Thyroid gland (tissue), 4 donors: ENCODE measurements around the gene THSD7B. TPM values are rescaled to one million over a fixed set of nuclear protein-coding genes. Genes with fewer than 3 reads are reported as not detected.

Source experiments
- DNase-seq, 2 donors: peaks; one replicate each; pipeline ENCODE4 v3.0.0-alpha.2; 2019
- H3K27ac ChIP-seq, 3 donors: fragments of 200-600 bp; sonication (generic); 1 replicate in 2 of 3; 2 replicates in 1 of 3; pipeline ENCODE4 v1.5.1; 2016 to 2019; ENCODE audit warnings: mild to moderate bottlenecking in 1 of 3, moderate library complexity in 1 of 3
- H3K27me3 ChIP-seq: fragments of 200-600 bp; sonication (generic); one replicate; pipeline ENCODE4 v1.5.1; 2019
- H3K36me3 ChIP-seq, 2 donors: fragments of 200-600 bp; sonication (generic); one replicate each; pipeline ENCODE4 v1.5.1; 2016 to 2019
- H3K4me1 ChIP-seq, 2 donors: fragments of 200-600 bp; sonication (generic); one replicate each; pipeline ENCODE4 v1.5.1; 2017 to 2019
- H3K4me3 ChIP-seq, 3 donors: fragments of 200-600 bp; sonication (generic); replicated peaks in 1 of 3; 1 replicate in 2 of 3; 2 replicates in 1 of 3; pipeline ENCODE4 v1.5.1; 2016; ENCODE audit warnings: mild to moderate bottlenecking in 1 of 3
- H3K9me3 ChIP-seq: fragments of 200-600 bp; sonication (generic); one replicate; pipeline ENCODE4 v1.5.1; 2017
- POLR2A ChIP-seq, 2 donors: fragments of 450-650 bp; IDR thresholded peaks; one replicate each; pipeline ENCODE4 v1.6.1; 2017; ENCODE audit warnings: antibody characterized with exemption in 2 of 2, mild to moderate bottlenecking in 2 of 2, moderate library complexity in 1 of 2
- WGBS, 2 donors: methylation state at CpG; one replicate each; pipeline ENCODE4 v1.1.5; 2017; 5-methylcytosine and 5-hydroxymethylcytosine counted together
- intact Hi-C: fragments of 100-400 bp; cut with DNase I; formaldehyde crosslinking; loops from one replicate; pipeline ENCODE4 v1.15.1; 2023
- total RNA-seq, 4 donors: library from RNA; depleted of rRNA; stranded (reverse); fragments of >200 nt; gene quantifications; one replicate each; pipeline ENCODE4 v1.2.3, GENCODE V29; 2016
- TF ChIP-seq, protein P1 (sequence below), 6 experiments: fragments of 200-600 bp in 3 of 6; fragments of 450-650 bp in 3 of 6; sonication (generic) in 3 of 6; IDR thresholded peaks; one replicate each; pipeline ENCODE4 v1.5.1; 2016 to 2019; ENCODE audit warnings: antibody characterized with exemption in 6 of 6, mild to moderate bottlenecking in 2 of 6, inconsistent platforms in 1 of 6, moderate library complexity in 1 of 6

THSD7B gene
- total RNA-seq, 4 donors from 2014 or later, result 0.29 to 1.2 (median 0.92) TPM

DNA sequence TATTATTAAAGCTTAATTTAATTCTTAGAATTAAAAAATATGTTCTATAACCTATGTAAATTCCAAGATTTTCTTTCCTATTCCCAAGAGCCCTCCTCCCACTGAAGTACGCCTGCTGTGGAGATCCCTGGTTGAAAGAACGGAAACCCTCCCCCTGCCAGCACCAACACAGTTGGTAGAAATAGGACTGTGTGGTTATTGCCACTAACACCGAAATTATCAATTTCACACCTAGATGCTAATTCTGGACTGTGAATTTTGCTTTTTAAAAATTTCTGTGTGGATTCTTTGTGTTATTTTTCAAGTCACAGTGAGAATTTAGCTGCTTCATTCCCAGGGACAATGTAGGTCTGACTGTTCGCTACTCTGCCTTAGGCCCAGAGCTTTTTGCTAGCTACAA, 893.1 kb downstream of the THSD7B start:
- Histone ChIP-seq H3K4me3 (no peak overlapping the region), H3K27me3 (no peaks in the 10 kb centered on the region), H3K4me1 (no peaks in the 10 kb centered on the region), H3K27ac (no peak overlapping the region), H3K36me3 (no peaks in the 10 kb centered on the region), H3K9me3 (no peaks in the 10 kb centered on the region)
- DNase-seq, result no peak
- WGBS, 2 donors, result 90 to 92% methylated on average over 4 of the region's 4 CpGs
- intact Hi-C loops, result no loop called here
- TF ChIP-seq POLR2A (IDR thresholded peaks at IDR 0.05), result no peak
- TF ChIP-seq, protein P1, sequence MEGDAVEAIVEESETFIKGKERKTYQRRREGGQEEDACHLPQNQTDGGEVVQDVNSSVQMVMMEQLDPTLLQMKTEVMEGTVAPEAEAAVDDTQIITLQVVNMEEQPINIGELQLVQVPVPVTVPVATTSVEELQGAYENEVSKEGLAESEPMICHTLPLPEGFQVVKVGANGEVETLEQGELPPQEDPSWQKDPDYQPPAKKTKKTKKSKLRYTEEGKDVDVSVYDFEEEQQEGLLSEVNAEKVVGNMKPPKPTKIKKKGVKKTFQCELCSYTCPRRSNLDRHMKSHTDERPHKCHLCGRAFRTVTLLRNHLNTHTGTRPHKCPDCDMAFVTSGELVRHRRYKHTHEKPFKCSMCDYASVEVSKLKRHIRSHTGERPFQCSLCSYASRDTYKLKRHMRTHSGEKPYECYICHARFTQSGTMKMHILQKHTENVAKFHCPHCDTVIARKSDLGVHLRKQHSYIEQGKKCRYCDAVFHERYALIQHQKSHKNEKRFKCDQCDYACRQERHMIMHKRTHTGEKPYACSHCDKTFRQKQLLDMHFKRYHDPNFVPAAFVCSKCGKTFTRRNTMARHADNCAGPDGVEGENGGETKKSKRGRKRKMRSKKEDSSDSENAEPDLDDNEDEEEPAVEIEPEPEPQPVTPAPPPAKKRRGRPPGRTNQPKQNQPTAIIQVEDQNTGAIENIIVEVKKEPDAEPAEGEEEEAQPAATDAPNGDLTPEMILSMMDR (IDR thresholded peaks at IDR 0.05), result no peak

DNA sequence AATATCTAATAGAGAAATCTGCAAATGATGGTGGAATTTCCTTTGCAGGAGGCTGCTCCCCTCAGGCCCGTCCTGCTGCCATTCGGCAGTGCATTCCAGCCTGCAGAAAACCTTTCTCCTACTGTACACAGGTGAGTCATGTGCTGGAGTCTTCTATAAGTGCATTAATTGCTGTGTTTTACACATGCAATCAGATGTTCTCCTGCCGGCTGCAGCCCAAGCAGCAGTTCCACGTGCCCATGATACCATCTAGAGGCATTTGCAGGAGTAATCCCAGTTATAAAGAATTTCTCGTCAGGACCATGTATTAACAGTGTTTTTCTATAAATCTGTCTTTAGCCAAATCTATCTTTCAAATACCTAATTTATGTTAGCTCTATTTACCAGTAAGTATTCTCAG, 894.3 kb downstream of the THSD7B start:
- 38 to 42% methylated on average over 5 of the region's 5 CpGs for WGBS, 2 donors
- H3K27ac ChIP-seq, result no peak overlapping the region

DNA sequence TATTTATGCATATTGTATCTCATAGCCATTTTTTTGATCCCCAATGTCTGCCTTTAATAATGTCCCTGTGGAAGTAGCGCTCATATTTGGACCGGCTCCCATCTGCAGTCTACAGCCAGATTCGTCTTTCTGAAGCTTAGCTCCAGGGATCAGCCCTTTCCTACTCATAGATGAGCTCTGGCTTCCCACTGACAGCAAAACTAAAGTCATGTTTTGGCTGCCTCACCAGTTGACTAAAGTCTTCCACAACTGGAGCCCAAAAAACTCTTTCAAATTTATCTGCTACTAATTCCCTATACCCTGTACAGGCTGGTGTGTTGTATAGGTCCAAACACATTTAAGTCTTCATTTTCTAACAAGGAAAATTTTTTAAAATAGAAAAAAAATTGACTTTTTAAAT, 904.8 kb downstream of the THSD7B start:
- H3K4me3 ChIP-seq, result no peak overlapping the region
- H3K27ac ChIP-seq, result no peak overlapping the region
- no peaks in the 10 kb centered on the region for H3K36me3 ChIP-seq
- intact Hi-C loops, result no loop called here
- H3K4me1 ChIP-seq, result no peaks in the 10 kb centered on the region
- H3K9me3 ChIP-seq, result no peaks in the 10 kb centered on the region
- 73 to 80% methylated on average over 3 of the region's 3 CpGs for WGBS, 2 donors
- no peak for DNase-seq
- H3K27me3 ChIP-seq, result no peaks in the 10 kb centered on the region
- TF ChIP-seq, protein P1 (IDR thresholded peaks at IDR 0.05), result no peak
- no peak for TF ChIP-seq POLR2A (IDR thresholded peaks at IDR 0.05)

More for the DNA sequence above, 894.3 kb downstream of the THSD7B start:
- Histone ChIP-seq H3K4me3 (no peak overlapping the region), H3K9me3 (no peaks in the 10 kb centered on the region), H3K27me3 (no peaks in the 10 kb centered on the region), H3K4me1 (no peaks in the 10 kb centered on the region), H3K36me3 (no peaks in the 10 kb centered on the region)
- DNase-seq, result no peak
- TF ChIP-seq, protein P1 (IDR thresholded peaks at IDR 0.05), result peak in 1 of 6 experiments; percentile 38
- TF ChIP-seq POLR2A (IDR thresholded peaks at IDR 0.05), result no peak
- intact Hi-C loops, result no loop called here

DNA sequence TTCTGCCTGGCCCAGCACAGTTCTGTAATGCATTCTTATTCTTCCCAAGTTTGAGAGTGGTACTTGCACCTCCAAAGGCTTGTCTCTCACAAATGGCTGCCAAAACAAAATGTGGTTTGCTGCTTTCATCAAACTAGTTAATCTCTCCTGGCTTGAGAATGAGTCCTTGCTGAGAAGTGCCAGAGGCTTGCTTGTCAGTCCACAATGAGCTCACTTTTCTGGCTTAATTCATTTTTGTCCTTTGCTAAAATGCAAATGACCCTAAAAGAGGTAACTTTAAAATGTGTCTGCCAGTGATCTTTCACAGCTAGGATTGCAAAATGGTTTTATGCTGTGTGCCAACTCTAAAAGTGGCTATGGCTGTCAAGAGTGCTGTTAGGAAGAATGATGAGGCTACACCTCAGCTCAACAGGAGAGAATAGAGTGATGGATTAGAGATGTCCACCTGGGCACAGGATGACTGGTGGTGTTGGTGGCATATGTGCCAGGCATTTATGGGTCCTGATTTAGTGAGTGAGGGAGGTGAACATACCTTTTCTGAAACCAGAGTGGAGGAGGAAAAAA, 907.7 kb downstream of the THSD7B start:
- DNase-seq, result no peak
- TF ChIP-seq POLR2A (IDR thresholded peaks at IDR 0.05), result no peak
- TF ChIP-seq, protein P1 (IDR thresholded peaks at IDR 0.05), result no peak
- Histone ChIP-seq H3K4me3 (no peak overlapping the region), H3K27ac (no peak overlapping the region), H3K27me3 (no peaks in the 10 kb centered on the region), H3K9me3 (no peaks in the 10 kb centered on the region), H3K4me1 (no peaks in the 10 kb centered on the region), H3K36me3 (no peaks in the 10 kb centered on the region)
- intact Hi-C loops, result no loop called here

DNA sequence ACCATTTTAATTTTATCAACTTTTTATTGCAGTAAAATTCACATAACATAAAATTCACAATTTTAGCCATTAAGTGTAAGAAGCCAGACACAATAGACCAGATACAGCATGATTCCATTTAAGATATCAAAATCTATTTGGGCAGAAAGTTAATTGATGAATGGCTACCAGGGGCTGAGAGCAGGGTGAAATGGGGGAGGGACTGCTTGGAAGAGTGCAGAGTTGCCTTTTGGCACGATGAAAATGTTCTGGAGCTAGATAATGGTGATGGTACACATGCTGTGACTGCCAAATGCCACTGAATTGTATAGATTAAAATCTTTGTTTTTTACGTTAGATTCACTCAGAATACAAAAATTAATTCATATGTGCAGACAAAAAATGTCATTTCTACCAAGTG, 909.6 kb downstream of the THSD7B start:
- TF ChIP-seq, protein P1 (IDR thresholded peaks at IDR 0.05), result no peak
- TF ChIP-seq POLR2A (IDR thresholded peaks at IDR 0.05), result no peak
- DNase-seq, result no peak
- intact Hi-C loops, result no loop called here

More for the DNA sequence above, 909.6 kb downstream of the THSD7B start:
- 72 to 77% methylated on average over 2 of the region's 2 CpGs for WGBS, 2 donors
- Histone ChIP-seq H3K9me3 (no peaks in the 10 kb centered on the region), H3K4me3 (no peak overlapping the region), H3K4me1 (no peaks in the 10 kb centered on the region), H3K36me3 (no peaks in the 10 kb centered on the region), H3K27ac (no peak overlapping the region), H3K27me3 (no peaks in the 10 kb centered on the region)
